GM18498 (cell line): ENCODE results near the gene PHYH.
"Not testable (repeated sequence)": the region's sequence is repeated elsewhere in the genome, so short reads cannot be mapped to it uniquely, and the experiment has no call there.

ENCODE experiments used
- ATAC-seq: cut with Tn5 transposase; IDR thresholded peaks from one replicate; pipeline ENCODE4 v1.9.1; 2021; ENCODE audit warnings: mild to moderate bottlenecking, moderate library complexity; ENCODE audit not compliant: unreplicated experiment

The PHYH gene

DNA sequence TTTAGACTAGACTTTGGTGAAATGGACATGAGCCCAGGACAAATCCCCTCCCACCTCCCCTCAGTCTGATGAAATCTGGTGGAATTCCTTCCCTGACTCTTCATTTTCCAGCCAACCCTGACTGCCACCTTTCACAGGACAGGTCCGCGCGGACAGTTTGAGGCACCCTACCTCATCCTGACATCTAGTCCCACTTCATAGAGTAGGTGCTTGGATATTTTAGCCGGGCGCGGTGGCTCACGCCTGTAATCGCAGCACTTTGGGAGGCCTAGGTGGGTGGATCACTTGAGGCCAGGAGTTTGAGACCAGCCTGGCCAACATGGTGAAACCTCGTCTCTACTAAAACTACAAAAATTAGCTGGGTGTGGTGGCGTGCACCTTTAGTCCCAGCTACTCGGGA lies 23.7 kb downstream of the PHYH start:
- not testable (repeated sequence) for ATAC-seq

GRCh38 chr10:13272164-13272571 lies 27.7 kb downstream of the PHYH start:
- peak; percentile 32 for ATAC-seq

- peak; percentile 93 for ATAC-seq
Observed at GRCh38 chr10:13271552-13272163, 28.2 kb downstream of the PHYH start.

DNA sequence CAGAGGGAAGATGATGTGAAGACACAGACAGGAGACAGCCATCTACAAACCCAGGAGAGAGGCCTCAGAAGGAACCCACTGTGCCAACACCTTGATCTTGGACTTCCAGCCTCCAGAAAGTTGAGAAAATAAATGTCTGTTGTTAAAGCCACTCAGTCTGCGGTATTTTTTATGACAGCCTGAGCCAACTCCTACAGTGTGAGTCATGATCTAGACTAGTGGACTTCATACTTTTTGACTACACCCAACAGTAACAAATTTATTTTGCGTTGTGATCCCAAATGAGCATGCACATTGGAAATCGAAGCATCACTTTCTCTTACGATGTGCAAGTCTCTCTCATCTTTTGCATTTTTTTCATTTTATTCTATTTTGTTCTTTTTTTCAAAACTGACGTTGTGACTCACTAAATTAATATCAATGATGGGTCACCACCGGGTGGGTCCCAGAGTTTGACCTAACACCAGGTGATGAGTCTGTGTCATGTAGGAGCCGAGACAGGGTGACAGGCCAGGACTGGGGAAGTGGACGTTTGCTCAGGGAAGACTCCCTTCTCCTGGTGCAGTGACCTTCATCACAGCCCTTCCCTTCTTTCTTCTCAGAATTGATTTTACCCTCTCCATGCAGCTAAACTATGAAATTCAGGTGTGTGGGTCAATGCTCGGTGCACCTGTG lies 28.9 kb downstream of the PHYH start:
- peak; percentile 6 for ATAC-seq

- ATAC-seq: no peak
Observed at GRCh38 chr10:13268841-13269240, 31.0 kb downstream of the PHYH start.

DNA sequence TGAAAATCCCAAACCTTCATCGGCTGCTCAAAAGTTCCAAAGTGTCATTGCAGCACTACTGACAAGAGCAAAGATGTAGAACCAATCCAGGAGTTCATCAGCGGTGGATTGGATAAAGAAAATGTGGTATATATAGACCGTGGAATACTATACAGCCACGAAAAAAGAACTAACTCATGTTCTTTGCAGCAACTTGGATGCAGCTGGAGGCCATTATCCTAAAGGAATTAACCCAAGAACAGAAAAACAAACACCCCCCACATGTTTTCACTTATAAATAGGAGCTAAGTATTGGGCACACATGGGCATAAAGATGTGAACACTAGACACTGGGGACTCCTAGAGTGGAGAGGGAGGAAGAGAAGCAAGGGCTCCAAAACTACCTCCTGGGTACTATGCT lies 31.6 kb downstream of the PHYH start:
- no peak for ATAC-seq

DNA sequence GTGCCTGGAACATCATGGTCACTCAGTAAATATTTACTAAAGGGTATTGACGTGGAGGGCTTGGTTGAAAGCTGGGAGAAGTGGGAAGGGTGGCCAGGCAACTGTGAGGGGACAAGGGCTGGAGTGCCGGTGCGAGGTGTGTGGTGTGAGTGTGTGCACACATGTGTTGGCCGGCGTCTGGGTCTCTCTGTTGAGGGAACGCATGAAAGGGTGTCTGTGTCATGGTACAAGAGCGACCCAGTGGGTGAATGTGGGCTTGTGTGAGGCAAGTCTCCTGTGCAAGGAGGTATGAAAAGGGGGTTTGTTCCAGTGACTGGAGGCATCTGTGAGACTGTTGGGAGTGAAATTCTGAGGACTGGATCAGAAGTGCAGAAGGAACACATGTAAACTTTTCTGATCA lies 36.3 kb downstream of the PHYH start:
- ATAC-seq: no peak

DNA sequence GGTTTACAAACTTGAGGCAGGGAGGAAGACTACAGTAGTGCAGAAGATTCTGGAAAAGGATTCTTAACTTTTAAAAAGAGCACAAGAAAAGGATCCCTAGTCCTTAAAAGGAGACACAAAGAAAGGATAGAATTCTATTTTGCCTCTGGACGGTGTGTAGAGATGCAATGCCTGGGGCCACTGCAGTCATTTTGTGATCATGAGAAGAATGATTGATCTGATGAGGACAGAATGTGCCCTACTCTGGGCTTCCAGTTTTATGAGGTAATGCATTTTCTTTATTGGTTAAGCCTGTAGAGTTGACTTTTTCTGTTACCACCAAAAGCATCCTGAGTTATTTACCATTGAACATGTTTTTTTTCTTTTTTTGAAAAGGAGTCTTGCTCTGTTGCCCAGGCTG lies 37.4 kb downstream of the PHYH start:
- ATAC-seq: no peak

- no peak for ATAC-seq
Observed at GRCh38 chr10:13257621-13258140, 42.2 kb downstream of the PHYH start.

- no peak for ATAC-seq
Observed at GRCh38 chr10:13256627-13257026, 43.2 kb downstream of the PHYH start.

DNA sequence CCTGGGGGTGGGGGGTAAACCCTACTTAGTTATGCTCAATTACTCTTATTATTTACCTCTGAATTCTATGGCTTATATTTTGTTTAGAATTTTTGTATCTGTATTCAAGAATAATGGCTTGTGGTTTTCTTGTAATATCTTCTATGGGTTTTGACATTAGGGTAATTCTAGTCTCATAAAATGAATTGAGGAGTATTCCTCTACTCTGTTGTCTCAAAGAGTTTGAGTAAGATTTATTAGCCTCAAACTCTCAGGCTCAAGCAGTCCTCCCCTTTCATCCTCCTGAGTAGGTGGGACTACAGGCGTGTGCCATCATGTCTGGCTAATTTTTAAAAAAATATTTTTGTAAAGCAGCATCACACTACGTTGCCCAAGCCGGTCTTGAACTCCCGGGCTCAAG lies 46.1 kb downstream of the PHYH start:
- ATAC-seq: no peak

GRCh38 chr10:13247784-13248183 lies 52.1 kb downstream of the PHYH start:
- no peak for ATAC-seq

GRCh38 chr10:13247246-13247645 lies 52.6 kb downstream of the PHYH start:
- no peak for ATAC-seq

GRCh38 chr10:13242260-13242659 lies 57.6 kb downstream of the PHYH start:
- ATAC-seq: not testable (repeated sequence)

GRCh38 chr10:13241613-13242012 lies 58.3 kb downstream of the PHYH start:
- ATAC-seq: no peak

- ATAC-seq: no peak
Observed at GRCh38 chr10:13239923-13240322, 59.9 kb downstream of the PHYH start.

GRCh38 chr10:13238271-13239077 lies 61.4 kb downstream of the PHYH start:
- ATAC-seq: no peak

GRCh38 chr10:13236638-13237037 lies 63.2 kb downstream of the PHYH start:
- no peak for ATAC-seq

GRCh38 chr10:13234736-13235135 lies 65.1 kb downstream of the PHYH start:
- ATAC-seq: not testable (repeated sequence)

- ATAC-seq: no peak
Observed at GRCh38 chr10:13234172-13234571, 65.7 kb downstream of the PHYH start, which contains the start of gene UCMA. Gene UCMA, minus strand, starts transcription at chr10:13234374. Its CDS starts 116 bp downstream, at chr10:13234258.

- ATAC-seq: no peak
Observed at GRCh38 chr10:13233358-13233757, 66.5 kb downstream of the PHYH start.

DNA sequence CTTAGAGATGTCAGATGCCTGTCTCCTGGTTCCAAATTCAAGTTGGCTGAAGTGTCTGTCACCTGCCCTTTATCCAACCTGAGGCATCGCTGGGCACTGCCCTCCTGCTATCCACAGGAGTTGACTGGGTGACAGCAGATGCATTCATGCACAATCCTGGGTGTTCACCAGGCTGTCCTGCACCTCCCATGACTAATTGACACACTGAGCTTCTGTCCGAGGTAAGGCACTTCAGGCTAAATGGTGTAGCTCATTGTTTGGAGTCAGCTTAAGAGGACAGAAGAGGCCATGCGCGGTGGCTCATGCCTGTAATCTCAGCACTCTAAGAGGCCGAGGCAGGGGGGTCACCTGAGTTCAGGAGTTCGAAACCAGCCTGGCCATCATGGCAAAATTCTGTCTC lies 68.1 kb downstream of the PHYH start:
- no peak for ATAC-seq
